K562 (cell line): ENCODE measurements around the gene CUL9. TPM values are rescaled to one million over a fixed set of nuclear protein-coding genes. Genes with fewer than 3 reads are reported as not detected.
A peak's percentile ranks its signal among the peaks of the same experiment; 100 is the strongest.

Experiments
- CBX3 ChIP-seq, 2 experiments: IDR thresholded peaks; 1 replicate in 1 of 2; 2 replicates in 1 of 2; pipeline ENCODE4 v1.6.1; 2012; ENCODE audit warnings: inconsistent platforms in 2 of 2, low read length in 2 of 2, borderline replicate concordance in 1 of 2, control low read depth in 1 of 2
- CREM ChIP-seq: IDR thresholded peaks from 2 replicates; pipeline ENCODE4 v1.6.1; 2014; ENCODE audit warnings: antibody characterized with exemption, low read depth
- DIDO1 ChIP-seq: fragments of 450-650 bp; IDR thresholded peaks from 2 replicates; pipeline ENCODE4 v1.6.1; 2016; ENCODE audit warnings: low read depth, missing biosample characterization, missing genetic modification characterization
- DMBX1 ChIP-seq: fragments of 250-450 bp; sonication (Bioruptor Pico); IDR thresholded peaks from 2 replicates; pipeline ENCODE4 v1.8.0; 2022; ENCODE audit warnings: inconsistent platforms, mild to moderate bottlenecking, moderate library complexity, borderline replicate concordance
- EP400 ChIP-seq: fragments of 450-650 bp; IDR thresholded peaks from 2 replicates; pipeline ENCODE4 v1.6.1; 2017; ENCODE audit warnings: antibody characterized with exemption, mild to moderate bottlenecking, moderate library complexity
- FOXJ3 ChIP-seq: sonication (generic); formaldehyde crosslinking; IDR thresholded peaks from 2 replicates; pipeline ENCODE4 v1.4.0; 2020; ENCODE audit warnings: mild to moderate bottlenecking, missing genetic modification reagents
- FOXO4 ChIP-seq: fragments of 450-650 bp; formaldehyde crosslinking; IDR thresholded peaks from 2 replicates; pipeline ENCODE4 v1.4.0; 2020; ENCODE audit warnings: mild to moderate bottlenecking, moderate library complexity
- KDM5B ChIP-seq: fragments of 200-600 bp; sonication (generic); IDR thresholded peaks from 2 replicates; pipeline ENCODE4 v1.6.1; 2012; ENCODE audit warnings: low read depth, mild to moderate bottlenecking, moderate library complexity, low read length, control low read depth, inconsistent platforms; ENCODE audit not compliant: insufficient replicate concordance
- NELFE ChIP-seq: IDR thresholded peaks from 2 replicates; pipeline ENCODE4 v1.6.1; 2011; ENCODE audit warnings: mild to moderate bottlenecking; ENCODE audit not compliant: insufficient read depth, insufficient read length
- PRMT5 ChIP-seq: sonication (generic); formaldehyde crosslinking; IDR thresholded peaks from 2 replicates; pipeline ENCODE4 v1.5.0; 2020; ENCODE audit warnings: missing genetic modification reagents
- RCOR1 ChIP-seq, 2 experiments: IDR thresholded peaks; 2 replicates each; pipeline ENCODE4 v1.6.1; 2012; ENCODE audit warnings: low read depth in 2 of 2, low read length in 2 of 2, borderline replicate concordance in 1 of 2, improper control_type of control experiment in 1 of 2
- THRAP3 ChIP-seq: fragments of 450-650 bp; IDR thresholded peaks from 2 replicates; pipeline ENCODE4 v1.6.1; 2016; ENCODE audit warnings: mild to moderate bottlenecking, inconsistent platforms, borderline replicate concordance
- ZC3H8 ChIP-seq: fragments of 450-650 bp; IDR thresholded peaks from 2 replicates; pipeline ENCODE4 v1.6.1; 2017
- ZFP30 ChIP-seq: fragments of 250-450 bp; sonication (Bioruptor Pico); IDR thresholded peaks from 2 replicates; pipeline ENCODE4 v1.8.0; 2022; ENCODE audit warnings: moderate library complexity, mild to moderate bottlenecking, inconsistent platforms, borderline replicate concordance
- ZNF347 ChIP-seq: fragments of 450-650 bp; formaldehyde crosslinking; IDR thresholded peaks from 2 replicates; pipeline ENCODE4 v1.4.0; 2020; ENCODE audit warnings: low read depth, mild to moderate bottlenecking, moderate library complexity
- ZNF398 ChIP-seq: fragments of 250-450 bp; sonication (Bioruptor Pico); IDR thresholded peaks from 2 replicates; pipeline ENCODE4 v1.8.0; 2021; ENCODE audit warnings: moderate library complexity, mild to moderate bottlenecking, inconsistent platforms
- ZNF778 ChIP-seq: fragments of 450-650 bp; formaldehyde crosslinking; IDR thresholded peaks from 2 replicates; pipeline ENCODE4 v1.4.0; 2020; ENCODE audit warnings: mild to moderate bottlenecking, moderate library complexity
- ZSCAN29 ChIP-seq: fragments of 450-650 bp; IDR thresholded peaks from 2 replicates; pipeline ENCODE4 v1.6.1; 2017
- ZSCAN32 ChIP-seq: fragments of 450-650 bp; formaldehyde crosslinking; IDR thresholded peaks from 2 replicates; pipeline ENCODE4 v1.4.0; 2020; ENCODE audit warnings: mild to moderate bottlenecking, moderate library complexity
- polyA plus RNA-seq, 8 experiments: library from polyadenylated mRNA; depleted of rRNA in 4 of 8; stranded (reverse) in 5 of 8; unstranded in 3 of 8; fragments of >200 nt; fragmentation: Nextera tagmentation in 2 of 8; fragmentation: Illumina TruSeq in 1 of 8; extraction: Ambion mirVana in 2 of 8; extraction: Trizol in 1 of 8; gene quantifications; 2 replicates each; pipeline versions ENCODE4 v1.2.1 to v1.2.3, GENCODE V29; 2011 to 2014; ENCODE audit warnings: inconsistent platforms in 1 of 8, missing spikeins in 1 of 8
- total RNA-seq, 7 experiments: library from RNA; depleted of rRNA in 6 of 7; stranded (reverse); fragments of >200 nt in 6 of 7; fragmentation: Illumina TruSeq in 2 of 7; extraction: Trizol in 2 of 7; gene quantifications; 2 replicates each; pipeline versions ENCODE4 v1.2.1 to v1.2.3, GENCODE V29; 2011 to 2021; ENCODE audit warnings: low replicate concordance in 1 of 7
- TF ChIP-seq, protein P1 (sequence below): fragments of 250-450 bp; sonication (Bioruptor Pico); IDR thresholded peaks from 2 replicates; pipeline ENCODE4 v1.6.1; 2021; ENCODE audit warnings: mild to moderate bottlenecking
- TF ChIP-seq, protein P2 (sequence below): IDR thresholded peaks from 2 replicates; pipeline ENCODE4 v1.6.1; 2014; ENCODE audit warnings: antibody characterized with exemption
- TF ChIP-seq, protein P3 (sequence below): fragments of 250-450 bp; sonication (Bioruptor Pico); IDR thresholded peaks from 2 replicates; pipeline ENCODE4 v1.4.0; 2020; ENCODE audit warnings: mild to moderate bottlenecking

CUL9 gene
- total and polyA plus RNA-seq, 9 of the 15 experiments (the other 6 are each of a cell fraction or from before 2014, with no cell fraction given): 0.50 to 20.7 (median 6.6) TPM

DNA sequence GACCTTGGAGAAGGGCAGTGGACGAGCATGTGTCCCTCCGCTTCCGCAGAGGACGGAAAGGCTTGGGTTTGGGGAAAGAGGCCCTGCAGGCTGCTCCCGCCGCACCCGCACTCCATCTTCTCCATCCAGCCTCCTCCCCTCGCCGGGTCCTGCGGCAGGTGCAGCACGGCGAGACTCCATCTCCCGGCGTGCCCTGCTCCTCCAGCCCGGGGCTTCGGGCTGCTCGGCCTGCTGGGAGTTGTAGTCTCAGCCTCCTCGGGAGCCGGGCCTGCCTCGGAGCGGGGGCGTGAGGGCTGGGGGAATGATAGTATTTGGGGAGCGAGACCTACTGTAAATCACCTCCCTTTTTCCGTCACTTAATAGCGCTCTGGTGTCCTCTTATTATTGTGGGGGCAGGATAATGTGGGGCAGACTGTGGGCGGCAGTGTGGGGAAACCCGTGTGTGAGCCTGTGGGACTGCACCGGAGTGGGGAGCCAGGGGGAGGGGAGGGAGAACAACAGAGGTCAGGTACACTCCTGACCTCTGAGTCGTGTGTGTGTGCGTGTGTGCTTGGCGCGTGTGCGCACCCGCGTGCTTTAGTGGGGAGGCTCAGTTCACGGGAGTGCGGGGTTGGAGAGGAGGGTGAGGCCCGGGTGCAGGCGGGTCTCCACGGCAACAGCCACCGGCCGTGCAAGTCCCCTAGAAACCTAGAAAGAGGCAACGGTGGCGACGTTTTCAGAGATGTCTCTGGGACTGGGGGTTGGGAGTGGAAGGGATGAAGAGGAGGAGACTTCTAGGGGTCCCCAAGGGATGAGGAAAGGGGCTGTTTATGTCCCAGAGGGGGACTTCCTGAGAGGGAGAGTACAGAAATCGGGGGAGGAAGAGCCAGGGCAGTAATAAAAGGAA, 65.4 kb downstream of the CUL9 start (continued):
- TF ChIP-seq FOXO4 (no peak), DMBX1 (CRISPR knock-in tag) (no peak), KDM5B (no peak), PRMT5 (CRISPR knock-in tag) (no peak), ZNF778 (no peak), ZNF347 (CRISPR knock-in tag) (no peak), DIDO1 (tag) (peak; percentile 64; the same call in 1 of the 2 replicates), CBX3 (IDR thresholded peaks at IDR 0.05; ENCODE audit: borderline replicate concordance in 1 of 2, low read length in 2 of 2) (no peak), RCOR1 (IDR thresholded peaks at IDR 0.05; ENCODE audit: borderline replicate concordance in 1 of 2, low read depth in 2 of 2, low read length in 2 of 2) (peak in 1 of 2 experiments; percentile 76; a peak in 2 of 4 replicates), ZC3H8 (no peak), ZNF398 (CRISPR knock-in tag) (no peak), ZSCAN32 (CRISPR knock-in tag) (no peak), FOXJ3 (CRISPR knock-in tag) (no peak), ZFP30 (CRISPR knock-in tag) (no peak), ZSCAN29 (no peak), EP400 (no peak), THRAP3 (no peak), CREM (peak; percentile 84), NELFE (no peak)
- TF ChIP-seq, protein P1, sequence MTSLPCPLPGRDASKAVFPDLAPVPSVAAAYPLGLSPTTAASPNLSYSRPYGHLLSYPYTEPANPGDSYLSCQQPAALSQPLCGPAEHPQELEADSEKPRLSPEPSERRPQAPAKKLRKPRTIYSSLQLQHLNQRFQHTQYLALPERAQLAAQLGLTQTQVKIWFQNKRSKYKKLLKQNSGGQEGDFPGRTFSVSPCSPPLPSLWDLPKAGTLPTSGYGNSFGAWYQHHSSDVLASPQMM (CRISPR knock-in tag): no peak
- TF ChIP-seq, protein P2, sequence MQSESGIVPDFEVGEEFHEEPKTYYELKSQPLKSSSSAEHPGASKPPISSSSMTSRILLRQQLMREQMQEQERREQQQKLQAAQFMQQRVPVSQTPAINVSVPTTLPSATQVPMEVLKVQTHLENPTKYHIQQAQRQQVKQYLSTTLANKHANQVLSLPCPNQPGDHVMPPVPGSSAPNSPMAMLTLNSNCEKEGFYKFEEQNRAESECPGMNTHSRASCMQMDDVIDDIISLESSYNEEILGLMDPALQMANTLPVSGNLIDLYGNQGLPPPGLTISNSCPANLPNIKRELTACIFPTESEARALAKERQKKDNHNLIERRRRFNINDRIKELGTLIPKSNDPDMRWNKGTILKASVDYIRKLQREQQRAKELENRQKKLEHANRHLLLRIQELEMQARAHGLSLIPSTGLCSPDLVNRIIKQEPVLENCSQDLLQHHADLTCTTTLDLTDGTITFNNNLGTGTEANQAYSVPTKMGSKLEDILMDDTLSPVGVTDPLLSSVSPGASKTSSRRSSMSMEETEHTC: no peak
- TF ChIP-seq, protein P3, sequence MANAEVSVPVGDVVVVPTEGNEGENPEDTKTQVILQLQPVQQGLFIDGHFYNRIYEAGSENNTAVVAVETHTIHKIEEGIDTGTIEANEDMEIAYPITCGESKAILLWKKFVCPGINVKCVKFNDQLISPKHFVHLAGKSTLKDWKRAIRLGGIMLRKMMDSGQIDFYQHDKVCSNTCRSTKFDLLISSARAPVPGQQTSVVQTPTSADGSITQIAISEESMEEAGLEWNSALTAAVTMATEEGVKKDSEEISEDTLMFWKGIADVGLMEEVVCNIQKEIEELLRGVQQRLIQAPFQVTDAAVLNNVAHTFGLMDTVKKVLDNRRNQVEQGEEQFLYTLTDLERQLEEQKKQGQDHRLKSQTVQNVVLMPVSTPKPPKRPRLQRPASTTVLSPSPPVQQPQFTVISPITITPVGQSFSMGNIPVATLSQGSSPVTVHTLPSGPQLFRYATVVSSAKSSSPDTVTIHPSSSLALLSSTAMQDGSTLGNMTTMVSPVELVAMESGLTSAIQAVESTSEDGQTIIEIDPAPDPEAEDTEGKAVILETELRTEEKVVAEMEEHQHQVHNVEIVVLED (CRISPR knock-in tag): peak; percentile 28; the same call in 1 of the 2 replicates
